ENCODE results near the gene PSMD13.

DNA sequence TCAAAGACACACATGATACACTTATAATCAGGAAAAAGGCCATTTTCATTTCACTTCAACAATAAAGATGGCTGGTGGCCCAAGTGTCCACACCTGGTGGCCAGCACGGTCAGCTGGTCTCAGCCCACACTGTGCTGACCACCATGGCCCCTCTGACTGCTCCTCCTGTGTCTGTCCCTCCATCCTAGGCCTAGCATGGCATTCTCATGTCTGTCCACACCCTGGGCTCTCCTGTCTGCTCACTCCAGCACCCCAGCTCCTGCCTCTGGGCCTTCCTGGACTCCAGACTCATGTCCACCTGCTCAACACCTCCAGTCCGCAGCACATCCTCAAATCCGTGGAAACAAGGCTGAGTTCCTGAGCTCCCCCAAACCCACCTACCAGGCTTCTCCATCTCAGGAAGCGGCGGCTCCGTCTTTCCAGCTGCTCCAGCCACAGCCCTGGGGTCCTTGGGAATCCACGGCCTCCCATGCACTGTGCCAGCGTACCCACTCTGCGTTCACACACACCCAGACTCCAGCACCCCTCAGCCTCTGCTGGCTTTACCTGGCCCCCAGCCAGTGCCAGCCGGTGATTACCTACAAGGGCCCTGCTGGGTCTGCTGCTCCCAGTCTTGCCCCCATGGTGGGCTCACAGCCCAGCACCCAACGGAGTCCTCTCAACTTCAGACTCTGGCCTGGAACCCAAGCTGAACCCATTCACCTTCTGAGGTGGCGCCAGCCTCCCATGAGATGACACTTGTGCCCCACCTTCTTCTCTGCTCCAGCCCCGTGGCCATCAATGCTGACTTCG, 14.6 kb upstream of the PSMD13 start:
- TF ChIP-seq CTCF (IDR thresholded peaks at IDR 0.05), result no peak
- no peak for TF ChIP-seq POLR2A (IDR thresholded peaks at IDR 0.05)

Measured in vagina (tissue), 2 donors.